GM19395 (cell line): Measurements from ENCODE around the gene CASTOR1.

ENCODE experiments used
- ATAC-seq: cut with Tn5 transposase; IDR thresholded peaks from one replicate; pipeline ENCODE4 v1.9.1; 2021; ENCODE audit warnings: mild to moderate bottlenecking, moderate library complexity; ENCODE audit not compliant: unreplicated experiment

The CASTOR1 gene

GRCh38 chr22:30247561-30247960 is 41.7 kb downstream of the CASTOR1 start:
- no peak for ATAC-seq

GRCh38 chr22:30246814-30247376 is 42.4 kb downstream of the CASTOR1 start:
- ATAC-seq = no peak

GRCh38 chr22:30245985-30246813 is 43.1 kb downstream of the CASTOR1 start, which contains the start of gene LIF:
Gene LIF (minus strand): TSS chr22:30246759. CDS start chr22:30246695, 64 bp downstream.
- no peak for ATAC-seq

- no peak for ATAC-seq
These were observed 43.9 kb downstream of the CASTOR1 start for GRCh38 chr22:30245181-30245984.

- ATAC-seq = no peak
These were observed 44.7 kb downstream of the CASTOR1 start for GRCh38 chr22:30244641-30245040.

GRCh38 chr22:30244066-30244465 is 45.2 kb downstream of the CASTOR1 start:
- no peak for ATAC-seq

- ATAC-seq = no peak
These were observed 45.6 kb downstream of the CASTOR1 start for GRCh38 chr22:30243661-30244060.

- ATAC-seq = no peak
These were observed 47.5 kb downstream of the CASTOR1 start for GRCh38 chr22:30241576-30242371.

GRCh38 chr22:30240541-30241417 is 48.5 kb downstream of the CASTOR1 start:
- ATAC-seq = no peak

- ATAC-seq = no peak
These were observed 49.6 kb downstream of the CASTOR1 start for GRCh38 chr22:30239488-30240405.

- no peak for ATAC-seq
These were observed 50.4 kb downstream of the CASTOR1 start for GRCh38 chr22:30238661-30239487.

- no peak for ATAC-seq
These were observed 51.2 kb downstream of the CASTOR1 start for GRCh38 chr22:30238136-30238535.

GRCh38 chr22:30236875-30237274 is 52.4 kb downstream of the CASTOR1 start:
- ATAC-seq = no peak

GRCh38 chr22:30235687-30236170 is 53.6 kb downstream of the CASTOR1 start:
- ATAC-seq = no peak
